ENCODE measurements around the gene MAP2K5.

MAP2K5 gene

DNA sequence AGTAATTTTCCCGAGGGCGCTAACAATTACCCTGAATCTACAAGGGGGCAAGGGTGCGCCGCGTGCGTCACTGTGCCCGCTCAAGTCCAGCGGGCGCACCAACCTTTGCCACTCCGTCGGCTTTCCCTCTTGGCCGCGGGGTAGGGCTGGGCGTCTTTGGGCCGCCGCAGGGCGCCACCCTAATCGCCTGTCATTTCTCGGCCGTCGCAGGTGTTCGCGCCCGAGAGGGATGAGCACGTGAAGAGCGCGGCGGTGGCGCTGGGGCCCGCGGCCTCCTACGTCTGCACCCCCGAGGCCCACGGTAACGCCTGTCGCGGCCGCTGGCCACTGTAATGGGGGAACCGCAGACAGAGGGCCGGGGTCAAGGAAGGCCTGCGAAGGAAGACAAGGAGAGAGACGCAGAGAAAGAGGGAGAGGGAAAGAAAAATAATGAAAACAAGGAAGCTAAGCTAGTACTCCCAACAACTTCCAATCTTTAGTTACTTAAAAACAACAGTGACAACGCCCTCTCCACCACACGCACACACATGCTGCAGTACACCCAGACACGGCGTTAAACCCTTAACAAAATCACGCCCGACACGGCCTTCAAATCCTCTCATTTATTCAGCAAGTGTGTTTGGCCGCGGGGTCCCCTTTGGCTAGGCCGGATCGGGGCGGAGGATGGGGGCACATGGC, 286.6 kb downstream of the MAP2K5 start:
- DNase-seq, result no peak

- no peak for DNase-seq
Observed at GRCh38 chr15:67829647-67830504, 287.4 kb downstream of the MAP2K5 start.

DNA sequence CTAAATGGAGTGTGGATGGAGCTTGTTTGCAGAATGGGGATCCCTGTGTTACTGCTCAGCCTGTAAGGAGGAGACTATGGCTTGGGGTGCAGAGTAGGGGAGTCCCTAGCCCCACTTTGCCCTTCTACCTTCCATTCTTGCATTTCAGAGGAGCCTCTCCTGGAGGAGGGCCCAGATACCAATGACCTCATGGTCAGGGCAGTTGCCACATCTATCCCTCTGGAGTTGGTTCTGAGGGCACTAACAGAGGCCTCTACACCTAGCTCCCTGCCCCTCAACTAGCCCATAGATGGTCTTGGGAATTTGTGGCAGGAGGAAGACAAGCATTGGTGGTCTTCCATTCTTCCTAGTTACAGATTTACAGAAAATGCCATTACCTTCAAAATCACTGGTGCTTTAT, 288.9 kb downstream of the MAP2K5 start:
- no peak for DNase-seq

GRCh38 chr15:67832031-67832551, 289.6 kb downstream of the MAP2K5 start:
- DNase-seq, result no peak

GRCh38 chr15:67832897-67833709, 290.6 kb downstream of the MAP2K5 start:
- no peak for DNase-seq

GRCh38 chr15:67833710-67834511, 291.4 kb downstream of the MAP2K5 start:
- no peak for DNase-seq

DNA sequence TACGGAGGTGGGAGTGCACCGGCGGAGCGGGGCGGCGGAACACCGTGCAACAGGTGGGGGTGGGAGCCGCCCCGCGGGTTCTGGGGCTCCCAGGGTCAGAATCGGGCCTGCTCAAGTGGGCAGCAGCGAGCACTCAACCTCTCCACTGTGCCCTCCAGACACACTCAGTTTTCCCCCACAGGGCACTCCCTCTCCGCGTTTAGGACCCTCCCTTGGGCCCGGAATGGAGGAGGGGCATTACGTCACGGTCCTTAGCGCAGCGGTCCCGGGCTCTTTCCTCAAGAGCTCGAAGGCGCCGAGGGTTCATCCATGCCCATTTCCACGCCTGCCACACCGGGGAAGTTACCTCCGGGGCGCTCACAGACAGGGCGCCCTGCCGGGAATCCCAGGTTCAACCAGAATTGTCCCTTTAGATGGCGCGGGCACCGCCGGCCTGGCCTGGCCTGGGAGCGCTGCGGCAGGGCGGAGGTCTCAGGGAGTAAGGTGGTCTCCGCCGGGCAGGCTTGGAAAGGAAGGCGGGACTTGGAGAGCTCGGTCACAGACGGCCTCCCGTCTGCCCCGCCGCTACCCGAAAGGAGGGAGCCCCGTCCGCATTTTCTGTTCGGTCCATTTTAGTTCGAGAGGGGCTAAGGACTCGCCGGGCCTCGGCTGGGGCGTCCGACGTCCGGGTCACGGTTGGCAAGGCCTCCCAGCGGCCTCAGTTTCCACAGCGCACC, 292.2 kb downstream of the MAP2K5 start:
- no peak for DNase-seq

DNA sequence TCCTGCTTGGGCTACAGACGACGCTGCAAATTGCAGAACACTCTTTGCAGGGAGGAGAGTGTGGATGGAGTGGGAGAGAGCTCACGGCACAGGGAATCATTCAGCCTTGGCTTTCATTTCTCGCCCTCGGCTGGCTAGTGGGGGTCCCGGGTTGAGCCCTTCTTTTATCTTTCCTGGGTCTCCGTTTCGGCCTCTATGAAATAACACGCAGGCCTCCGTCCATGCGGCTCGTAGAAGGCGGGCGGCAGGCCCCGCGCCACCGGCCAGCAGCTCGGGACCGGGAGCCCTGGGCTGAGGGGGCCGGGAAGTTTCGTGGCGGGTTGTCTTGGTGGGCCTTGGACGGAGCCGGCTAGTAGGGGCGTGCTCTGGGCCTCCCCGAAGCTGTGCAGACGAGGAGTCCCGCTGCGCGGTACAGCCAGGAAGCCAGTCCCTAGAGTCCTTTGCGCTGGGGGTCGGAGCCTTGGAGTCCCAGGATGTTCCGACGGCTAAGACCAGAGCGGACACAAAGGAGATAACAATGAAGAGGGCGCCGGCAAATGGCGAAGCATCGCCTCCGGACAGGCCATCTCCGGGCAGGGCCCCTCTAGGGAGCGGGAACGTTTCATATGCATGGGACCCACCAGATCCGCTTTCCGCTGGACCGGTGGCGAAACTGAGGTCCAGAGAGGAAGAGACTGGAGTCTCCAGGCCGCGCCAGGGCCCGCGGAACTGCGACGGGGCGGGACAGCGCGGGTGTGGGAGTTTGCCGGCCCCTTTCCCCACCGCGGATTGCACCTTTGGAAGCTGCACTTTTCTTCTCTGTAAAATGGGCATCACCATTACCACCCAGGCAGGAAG, 293.0 kb downstream of the MAP2K5 start:
- no peak for DNase-seq

DNA sequence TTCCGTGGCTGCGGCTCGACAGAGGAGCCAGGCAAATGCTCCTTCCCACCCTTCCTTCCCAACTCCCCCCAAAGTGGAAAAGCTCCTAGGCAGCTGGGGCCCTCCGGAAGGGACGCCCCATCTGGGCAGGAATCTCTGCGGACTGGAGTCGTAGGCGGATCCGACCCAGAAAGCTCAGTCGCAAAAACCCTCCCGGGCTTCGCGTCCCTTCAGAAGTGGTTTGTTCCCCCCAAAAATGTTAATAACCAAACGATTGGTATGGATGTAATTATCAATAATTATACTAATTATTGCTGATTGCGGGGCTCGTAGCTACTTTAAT, 293.6 kb downstream of the MAP2K5 start:
- DNase-seq, result no peak

DNA sequence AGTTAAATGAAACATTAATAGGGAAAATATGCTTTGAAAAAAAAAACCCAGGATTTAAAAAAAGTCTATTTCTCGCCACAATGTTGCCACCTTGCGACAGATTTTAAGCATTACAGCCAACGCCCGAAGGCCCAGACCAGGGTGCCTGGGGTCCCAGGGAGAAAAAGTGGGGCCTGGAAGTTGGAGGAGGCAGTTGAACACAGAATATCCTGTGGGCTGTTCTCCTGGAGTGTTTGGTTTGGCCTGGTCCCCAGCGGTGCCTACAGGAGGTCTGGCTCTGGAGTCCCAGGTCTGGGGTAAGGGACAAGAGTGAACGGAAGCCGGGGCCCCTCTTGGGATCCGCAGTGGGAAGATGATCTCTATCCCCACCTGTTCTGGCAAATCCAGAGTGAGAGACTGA, 294.0 kb downstream of the MAP2K5 start:
- DNase-seq, result peak; percentile 15

DNA sequence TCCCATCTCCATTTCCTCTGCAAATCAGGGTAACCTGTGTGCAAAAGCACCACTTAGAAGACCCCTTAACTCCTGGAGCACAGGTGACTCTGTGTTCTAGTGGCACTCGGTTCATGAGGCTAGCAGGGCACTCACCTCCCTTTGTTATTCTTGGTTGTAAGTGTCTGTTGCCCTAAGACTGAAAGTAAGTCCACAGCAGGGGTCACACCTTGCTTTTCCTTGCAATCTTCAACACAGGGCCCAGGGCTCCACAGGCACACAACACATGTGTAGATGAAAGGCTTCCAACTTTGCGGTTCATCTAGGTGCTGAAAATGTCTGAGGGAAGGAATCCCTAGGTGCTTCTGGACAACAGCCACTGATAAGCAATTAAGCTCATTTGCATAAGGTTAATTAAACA, 294.5 kb downstream of the MAP2K5 start:
- DNase-seq, result no peak

- DNase-seq, result peak; percentile 38
Observed at GRCh38 chr15:67838789-67839332, 296.4 kb downstream of the MAP2K5 start.

- DNase-seq, result peak; percentile 68
Observed at GRCh38 chr15:67839499-67839928, 297.0 kb downstream of the MAP2K5 start.

GRCh38 chr15:67839929-67840748, 297.6 kb downstream of the MAP2K5 start, which contains the start of gene RNU6-1:
TSS of gene RNU6-1 (minus strand) at chr15:67840045.
- DNase-seq, result peak; percentile 74

DNA sequence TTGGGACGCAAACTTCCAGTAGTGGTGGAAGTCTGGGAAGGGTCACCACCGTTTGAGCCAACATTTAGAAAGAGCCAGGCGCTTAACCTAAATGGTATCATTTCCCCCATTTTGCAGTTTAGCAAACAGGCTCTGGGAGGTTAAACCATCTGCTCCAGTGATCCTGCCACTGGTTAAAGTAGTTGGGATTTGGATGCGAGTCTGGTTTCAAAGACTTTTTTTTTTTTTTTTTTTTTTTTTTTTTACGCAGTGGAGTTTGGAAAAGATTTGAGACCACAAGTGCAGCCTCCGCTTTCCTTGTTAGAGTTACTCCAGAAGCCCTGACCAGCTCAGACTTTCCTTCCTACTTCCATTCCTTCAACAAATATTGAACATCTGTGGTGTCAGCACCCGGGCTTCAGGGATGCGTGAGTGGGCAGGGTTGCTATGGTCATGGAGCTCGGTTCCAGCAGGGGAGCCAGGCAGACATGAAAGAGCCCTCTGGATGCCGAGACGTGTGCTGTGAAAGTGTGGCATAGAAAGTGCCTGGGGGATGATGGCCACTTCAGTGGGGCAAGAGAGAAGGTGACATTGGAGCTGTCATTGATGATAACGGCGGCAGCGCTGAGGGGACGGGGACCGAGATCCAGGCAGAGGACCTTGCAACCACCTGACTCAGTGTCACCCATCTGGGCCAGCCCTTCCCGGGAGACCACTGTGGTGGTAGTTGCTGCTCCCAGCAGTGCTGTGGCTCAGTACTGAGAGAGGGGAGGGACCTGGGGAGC, 298.4 kb downstream of the MAP2K5 start:
- no peak for DNase-seq

DNA sequence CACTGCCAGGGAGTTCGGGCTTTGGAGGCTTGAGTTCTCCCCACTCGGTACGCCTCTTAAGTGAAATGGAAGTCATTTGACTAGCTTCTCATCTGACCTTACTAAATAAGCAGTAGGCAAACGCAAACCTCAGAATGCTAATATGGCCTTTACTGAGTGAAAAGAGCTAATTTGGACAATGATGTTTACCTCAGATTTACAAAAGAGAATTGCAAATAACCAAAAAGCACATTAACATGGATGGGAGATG, 298.9 kb downstream of the MAP2K5 start:
- no peak for DNase-seq

DNA sequence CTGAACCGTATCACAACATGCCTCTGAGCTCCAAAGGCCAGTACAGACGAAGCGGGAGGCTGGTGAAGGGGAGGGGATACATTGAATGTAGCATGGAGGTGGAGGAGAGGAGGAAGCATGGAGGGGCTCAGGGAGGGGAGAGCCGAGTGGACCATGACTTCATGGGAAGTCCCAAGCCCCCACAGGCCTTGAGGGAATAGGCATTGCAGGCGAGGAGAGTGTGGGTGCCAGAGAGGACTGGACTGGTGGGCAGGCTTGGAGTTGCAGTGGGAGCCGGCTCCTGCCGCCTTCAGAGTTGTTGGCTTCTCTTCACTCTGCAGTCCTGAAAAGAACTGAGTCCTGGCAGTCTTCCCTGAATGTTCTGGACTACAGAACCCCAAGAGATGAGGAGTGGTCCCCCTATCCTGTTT, 300.6 kb downstream of the MAP2K5 start:
- no peak for DNase-seq

DNA sequence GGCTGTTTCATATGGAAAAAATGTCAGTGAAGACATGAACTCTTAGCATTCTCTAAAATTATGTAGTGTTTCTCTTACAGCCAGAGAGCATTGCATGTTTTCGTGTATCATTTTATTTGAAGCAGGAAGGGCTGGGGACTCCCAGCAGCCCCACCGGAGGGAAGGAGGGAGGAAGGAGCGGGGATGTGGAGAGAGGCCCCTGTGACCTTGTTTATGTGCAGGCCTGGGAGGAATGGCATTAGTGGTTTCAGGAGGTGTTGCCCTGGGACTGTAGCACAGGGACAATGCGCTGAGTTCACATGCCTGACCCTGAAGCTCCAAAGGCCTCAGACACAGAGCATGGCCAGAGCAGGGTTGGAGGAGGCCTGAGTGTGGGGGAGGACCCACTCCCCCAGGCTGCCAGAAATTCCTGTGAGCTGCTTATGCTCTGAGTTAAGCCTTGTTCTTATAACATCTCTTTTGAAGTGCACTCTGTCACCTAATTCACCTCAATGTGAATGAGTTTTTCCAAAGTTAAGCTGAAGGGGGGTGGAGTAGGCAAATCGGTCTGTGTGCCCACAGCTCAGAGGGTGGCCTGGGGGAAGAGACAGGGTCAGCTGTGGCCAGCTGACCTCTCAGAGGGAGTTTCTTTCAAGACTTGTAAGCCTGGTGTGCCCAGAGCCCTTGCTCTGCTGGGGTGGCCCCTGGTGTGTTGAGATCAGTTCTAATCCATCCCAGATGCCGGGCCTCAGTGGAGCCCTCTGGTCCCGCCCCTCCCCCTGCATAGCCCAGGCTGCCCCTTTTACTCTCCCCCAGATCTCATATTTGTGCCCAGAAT, 301.3 kb downstream of the MAP2K5 start:
- no peak for DNase-seq

Measured in NCI-H510A treated with DMSO at 0.1 percent for 48 hours (cell line).